GM12872 (cell line): ENCODE results near the gene KLHDC7B.
A peak's percentile ranks its signal among the peaks of the same experiment; 100 is the strongest.

Source experiments
- TF ChIP-seq, protein P1 (sequence below): IDR thresholded peaks from 3 replicates; pipeline ENCODE4 v1.5.1; 2011; ENCODE audit warnings: low read depth, mild to moderate bottlenecking, low read length, moderate library complexity; ENCODE audit not compliant: insufficient read depth

KLHDC7B gene

DNA sequence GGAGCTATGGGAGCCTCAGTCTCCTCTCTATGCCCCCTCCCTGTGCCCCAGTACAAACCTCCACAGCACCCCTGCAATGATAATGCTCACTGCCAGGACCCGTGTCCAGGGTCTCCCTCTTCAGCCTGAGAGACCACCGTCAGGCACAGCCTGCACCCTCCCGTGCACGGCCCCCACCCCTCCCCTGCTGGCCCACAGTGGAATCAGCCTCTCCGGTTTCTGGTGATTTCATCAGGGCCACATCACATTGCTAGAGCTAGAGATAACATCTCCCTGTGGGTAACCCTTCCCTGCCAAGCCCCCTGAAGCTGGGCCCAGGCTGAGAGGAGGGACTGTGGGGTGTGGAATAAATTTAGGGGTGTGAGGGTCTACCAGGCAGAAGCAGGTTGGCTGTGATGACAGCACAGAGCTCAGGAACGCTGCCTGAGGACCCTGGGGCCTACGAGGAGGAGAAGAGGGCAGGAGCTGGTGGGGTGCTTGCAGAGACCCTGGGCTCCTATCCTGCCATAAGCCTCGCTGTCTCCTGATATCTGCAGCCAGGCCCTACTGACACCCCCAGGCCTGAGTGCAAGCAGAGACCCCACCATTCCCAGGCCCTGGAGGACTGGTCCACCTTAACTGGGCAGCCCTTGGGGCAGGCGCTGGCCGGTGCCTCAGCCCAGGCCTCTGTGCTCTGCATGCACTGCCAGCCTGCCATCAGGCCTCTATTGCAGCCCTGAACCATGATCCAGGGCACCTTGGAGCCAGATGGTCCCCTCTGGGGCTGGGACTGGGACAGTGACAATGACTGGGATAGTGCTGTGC, at the start of gene KLHDC7B:
Gene KLHDC7B (plus strand): TSS at position 378 of the 804 bp plus-strand sequence. CDS start 345 bp downstream, at position 723.
- TF ChIP-seq, protein P1, sequence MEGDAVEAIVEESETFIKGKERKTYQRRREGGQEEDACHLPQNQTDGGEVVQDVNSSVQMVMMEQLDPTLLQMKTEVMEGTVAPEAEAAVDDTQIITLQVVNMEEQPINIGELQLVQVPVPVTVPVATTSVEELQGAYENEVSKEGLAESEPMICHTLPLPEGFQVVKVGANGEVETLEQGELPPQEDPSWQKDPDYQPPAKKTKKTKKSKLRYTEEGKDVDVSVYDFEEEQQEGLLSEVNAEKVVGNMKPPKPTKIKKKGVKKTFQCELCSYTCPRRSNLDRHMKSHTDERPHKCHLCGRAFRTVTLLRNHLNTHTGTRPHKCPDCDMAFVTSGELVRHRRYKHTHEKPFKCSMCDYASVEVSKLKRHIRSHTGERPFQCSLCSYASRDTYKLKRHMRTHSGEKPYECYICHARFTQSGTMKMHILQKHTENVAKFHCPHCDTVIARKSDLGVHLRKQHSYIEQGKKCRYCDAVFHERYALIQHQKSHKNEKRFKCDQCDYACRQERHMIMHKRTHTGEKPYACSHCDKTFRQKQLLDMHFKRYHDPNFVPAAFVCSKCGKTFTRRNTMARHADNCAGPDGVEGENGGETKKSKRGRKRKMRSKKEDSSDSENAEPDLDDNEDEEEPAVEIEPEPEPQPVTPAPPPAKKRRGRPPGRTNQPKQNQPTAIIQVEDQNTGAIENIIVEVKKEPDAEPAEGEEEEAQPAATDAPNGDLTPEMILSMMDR = 0 out of 3 replicates have a peak, but pooled peaks have one; percentile 14

DNA sequence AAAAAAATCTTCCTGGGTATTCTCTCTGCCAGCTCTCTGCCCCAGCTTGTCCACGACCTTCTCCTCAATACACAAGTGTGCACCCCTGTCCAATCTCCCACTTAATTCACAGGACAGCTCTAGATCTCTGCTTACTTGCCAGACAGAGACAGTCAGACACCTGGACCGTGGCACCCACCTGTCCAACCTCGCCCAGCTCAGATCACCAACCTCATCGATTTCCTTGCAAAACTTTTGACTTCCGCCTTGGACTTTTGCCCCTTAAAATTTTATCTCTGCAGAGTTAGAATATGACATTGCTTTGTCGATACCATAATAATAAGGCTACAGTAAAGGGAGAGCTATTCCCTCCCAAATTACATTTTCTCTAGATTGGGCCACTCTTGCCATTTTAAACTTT, 48.6 kb upstream of the KLHDC7B start:
- TF ChIP-seq, protein P1 = no peak

DNA sequence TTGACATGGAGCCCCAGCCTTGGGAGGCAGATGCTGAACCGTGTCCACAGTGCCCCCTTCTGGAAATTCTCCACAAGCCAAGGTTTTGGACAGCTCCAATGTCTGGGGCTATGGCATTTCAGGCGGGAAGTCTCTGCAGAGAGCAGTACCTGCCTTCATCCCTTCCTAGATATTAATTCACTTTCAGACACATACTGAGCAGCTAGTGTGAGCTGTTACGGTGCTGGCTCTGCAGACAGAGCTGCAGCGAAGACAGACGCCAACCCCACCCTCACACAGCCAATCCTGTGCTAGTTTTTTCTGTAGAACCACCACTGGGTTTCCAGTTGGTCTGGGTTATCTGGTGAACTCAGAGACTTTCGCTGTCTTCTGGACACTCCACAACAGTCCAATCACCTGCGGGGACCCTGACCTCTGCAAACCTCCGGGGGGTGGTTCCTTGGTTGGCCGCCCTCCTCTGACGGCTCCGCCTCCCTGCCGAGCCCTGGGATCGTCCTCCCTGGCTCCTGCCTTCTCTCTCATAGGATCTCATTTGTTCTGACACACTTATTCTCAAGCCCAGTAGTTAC, 47.3 kb upstream of the KLHDC7B start:
- TF ChIP-seq, protein P1 = peak; percentile 77

DNA sequence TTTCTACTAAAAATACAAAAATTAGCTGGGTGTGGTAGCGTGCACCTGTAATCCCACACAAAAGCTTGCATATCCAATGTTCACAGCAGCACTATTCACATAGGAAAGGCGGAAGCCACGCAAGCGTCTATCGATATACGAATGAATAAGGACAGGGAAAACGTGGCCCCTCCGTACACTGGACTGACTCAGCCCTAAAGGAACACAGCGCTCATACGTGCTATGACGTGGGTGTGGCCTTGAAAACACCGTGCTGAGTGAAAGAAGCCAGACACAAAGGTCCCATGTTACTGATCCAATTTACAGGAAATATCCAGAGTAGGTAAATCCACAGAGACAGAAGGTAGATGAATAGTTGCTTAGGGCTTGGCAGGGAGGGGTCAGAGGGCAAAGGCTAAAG, 45.2 kb upstream of the KLHDC7B start:
- TF ChIP-seq, protein P1 = no peak

- TF ChIP-seq, protein P1 = no peak
Measured at GRCh38 chr22:50502096-50502495, 43.6 kb upstream of the KLHDC7B start.

- TF ChIP-seq, protein P1 = no peak
Measured at GRCh38 chr22:50502628-50503474, 42.8 kb upstream of the KLHDC7B start.
